Motor neuron (in vitro differentiated cells): Measurements from ENCODE around the gene FKBP9. TPM values are rescaled to one million over a fixed set of nuclear protein-coding genes. Genes with fewer than 3 reads are reported as not detected.
"Not testable (repeated sequence)": the region's sequence is repeated elsewhere in the genome, so short reads cannot be mapped to it uniquely, and the experiment has no call there.

Experiments
- ATAC-seq, 8 experiments: fragments of 200-7000 bp; cut with Tn5 transposase; replicated peaks in 6 of 8; 2 replicates each; pipeline ENCODE4 v1.8.0; 2021; ENCODE audit warnings: mild to moderate bottlenecking in 8 of 8, moderate library complexity in 8 of 8
- H3K27ac ChIP-seq, 2 donors: fragments of 250-450 bp; sonication (Bioruptor Pico); 2 replicates each; pipeline ENCODE4 v1.9.0; 2021; ENCODE audit warnings: antibody characterized with exemption in 2 of 2, mild to moderate bottlenecking in 2 of 2, moderate library complexity in 1 of 2
- H3K4me1 ChIP-seq, 2 donors: fragments of 250-450 bp; sonication (Bioruptor Pico); replicated peaks in 1 of 2; 2 replicates each; pipeline ENCODE4 v1.6.1; 2021; ENCODE audit warnings: antibody characterized with exemption in 2 of 2, mild to moderate bottlenecking in 2 of 2, moderate library complexity in 1 of 2
- H3K4me3 ChIP-seq, 5 donors: fragments of 250-450 bp; sonication (Bioruptor Pico); 2 replicates each; pipeline ENCODE4 v1.9.0; 2021; ENCODE audit warnings: antibody characterized with exemption in 5 of 5, mild to moderate bottlenecking in 5 of 5, moderate library complexity in 4 of 5
- WGBS, 10 experiments: fragments of 450-650 bp; shearing (Covaris generic); methylation state at CpG; one replicate each; pipeline ENCODE4 v1.0.0; 2022; 5-methylcytosine and 5-hydroxymethylcytosine counted together
- in situ Hi-C, 9 experiments: fragments of 400-800 bp; cut with MboI; loops; one replicate each; pipeline ENCODE4 v1.15.0; 2021; ENCODE audit warnings: low sequenced_read_pairs in 9 of 9, low pct_unique_long_range_greater_than_20kb in 2 of 9; ENCODE audit not compliant: unreplicated experiment in 9 of 9
- total RNA-seq, 8 experiments: library from RNA; unstranded; fragments of 300-600 nt; gene quantifications; 2 replicates each; pipeline versions ENCODE4 v1.2.3 to v1.2.4, GENCODE V29; 2022

FKBP9 gene
- total RNA-seq = 100 to 1,000 TPM in 1 of 8 experiments, 10 to 100 TPM in 7; 28.9 to 100 (median 40.4) TPM

- WGBS, 10 experiments = 0 to 10% (median 3%) methylated on average over 1 to 18 of the region's 91 CpGs; no CpG with 5 or more reads in 5 of the 10 experiments
- in situ Hi-C loops = no loop called here
- Histone ChIP-seq H3K4me3 (peak within 1 kb of the TSS; percentile 47 to 85 (median 57)), H3K27ac (peak within 1 kb of the TSS; percentile 53 to 70), H3K4me1 (peaks cover 6 to 7% of the 10 kb centered on the region in 2 donors)
- ATAC-seq = peak; percentile 86 to 92 (median 89)
These were observed at the start of gene FKBP9 for GRCh38 chr7:32957326-32958045. TSS of gene FKBP9 (plus strand) at chr7:32957440. CDS start at chr7:32957574, 134 bp downstream.

- in situ Hi-C loops = no loop called here
- peaks cover 0 to under 1% of the 10 kb centered on the region in 2 donors for H3K4me1 ChIP-seq
- ATAC-seq = no peak
- 20 to 89% (median 83%) methylated on average over 1 of the region's 1 CpG; no CpG with 5 or more reads in 4 of the 10 experiments for WGBS, 10 experiments
- H3K4me3 ChIP-seq = no peak overlapping the region
- no peak overlapping the region for H3K27ac ChIP-seq
These were observed 47.0 kb upstream of the FKBP9 start for GRCh38 chr7:32910195-32910594.

- Histone ChIP-seq H3K4me3 (no peak overlapping the region), H3K27ac (no peak overlapping the region), H3K4me1 (no peaks in the 10 kb centered on the region)
- peak in 3 of 8 experiments; percentile 53 to 75 (median 61) for ATAC-seq
- 80 to 100% (median 100%) methylated on average over 1 of the region's 1 CpG; no CpG with 5 or more reads in 7 of the 10 experiments for WGBS, 10 experiments
- in situ Hi-C loops = no loop called here
These were observed 43.1 kb upstream of the FKBP9 start for GRCh38 chr7:32914184-32914583.

- in situ Hi-C loops = no loop called here
- 88 to 100% (median 96%) methylated on average over 2 to 5 of the region's 5 CpGs; no CpG with 5 or more reads in 4 of the 10 experiments for WGBS, 10 experiments
These were observed 42.2 kb upstream of the FKBP9 start for GRCh38 chr7:32915041-32915536.

GRCh38 chr7:32916006-32916405 lies 41.2 kb upstream of the FKBP9 start:
- in situ Hi-C loops = no loop called here
- 75 to 92% (median 81%) methylated on average over 1 to 3 of the region's 3 CpGs; no CpG with 5 or more reads in 4 of the 10 experiments for WGBS, 10 experiments
- no peak for ATAC-seq
- Histone ChIP-seq H3K27ac (no peak overlapping the region), H3K4me1 (no peaks in the 10 kb centered on the region), H3K4me3 (no peak overlapping the region)

More at GRCh38 chr7:32915041-32915536, 42.2 kb upstream of the FKBP9 start:
- Histone ChIP-seq H3K27ac (no peak overlapping the region), H3K4me3 (no peak overlapping the region), H3K4me1 (no peaks in the 10 kb centered on the region)
- no peak for ATAC-seq

GRCh38 chr7:32916994-32917393 lies 40.2 kb upstream of the FKBP9 start:
- 89 to 100% (median 90%) methylated on average over 1 to 3 of the region's 7 CpGs; no CpG with 5 or more reads in 6 of the 10 experiments for WGBS, 10 experiments
- ATAC-seq, in situ Hi-C loops: not testable (repeated sequence)

GRCh38 chr7:32921896-32922295 lies 35.3 kb upstream of the FKBP9 start:
- Histone ChIP-seq H3K4me3 (no peak overlapping the region), H3K4me1 (peaks cover 0 to 5% of the 10 kb centered on the region in 2 donors), H3K27ac (no peak overlapping the region)
- in situ Hi-C loops = no loop called here
- 20 to 100% (median 60%) methylated on average over 1 to 2 of the region's 2 CpGs; no CpG with 5 or more reads in 2 of the 10 experiments for WGBS, 10 experiments
- ATAC-seq = peak in 2 of 8 experiments; percentile 47 to 59

More at GRCh38 chr7:32916994-32917393, 40.2 kb upstream of the FKBP9 start:
- not testable (repeated sequence) for H3K4me3 ChIP-seq, H3K4me1 ChIP-seq, H3K27ac ChIP-seq

GRCh38 chr7:32928785-32929298 lies 28.4 kb upstream of the FKBP9 start:
- 22 to 100% (median 83%) methylated on average over 1 to 2 of the region's 2 CpGs; no CpG with 5 or more reads in 1 of the 10 experiments for WGBS, 10 experiments
- H3K4me1 ChIP-seq = peaks cover 0 to 9% of the 10 kb centered on the region in 2 donors
- H3K27ac ChIP-seq = no peak overlapping the region
- in situ Hi-C loops = no loop called here
- no peak overlapping the region for H3K4me3 ChIP-seq
- ATAC-seq = peak in 2 of 8 experiments; percentile 62 to 77

GRCh38 chr7:32929430-32930143 lies 27.7 kb upstream of the FKBP9 start:
- H3K27ac ChIP-seq = peak overlapping the region; percentile 56 to 62
- H3K4me3 ChIP-seq = no peak overlapping the region
- ATAC-seq = peak in 3 of 8 experiments; percentile 17 to 60 (median 58)
- peaks cover 0 to 9% of the 10 kb centered on the region in 2 donors for H3K4me1 ChIP-seq
- WGBS, 10 experiments = 67 to 100% (median 93%) methylated on average over 1 to 5 of the region's 13 CpGs; no CpG with 5 or more reads in 3 of the 10 experiments
- in situ Hi-C loops = no loop called here

- no peak overlapping the region for H3K27ac ChIP-seq
- peaks cover 0 to 9% of the 10 kb centered on the region in 2 donors for H3K4me1 ChIP-seq
- 83 to 100% methylated on average over 2 to 3 of the region's 7 CpGs; no CpG with 5 or more reads in 8 of the 10 experiments for WGBS, 10 experiments
- no peak for ATAC-seq
- in situ Hi-C loops = no loop called here
- no peak overlapping the region for H3K4me3 ChIP-seq
These were observed 26.9 kb upstream of the FKBP9 start for GRCh38 chr7:32930378-32930777.

GRCh38 chr7:32935558-32935957 lies 21.7 kb upstream of the FKBP9 start:
- ATAC-seq = no peak
- no peak overlapping the region for H3K4me3 ChIP-seq
- 83 to 100% (median 100%) methylated on average over 1 of the region's 1 CpG; no CpG with 5 or more reads in 3 of the 10 experiments for WGBS, 10 experiments
- no peak overlapping the region for H3K27ac ChIP-seq
- H3K4me1 ChIP-seq = peaks cover 9 to 14% of the 10 kb centered on the region in 2 donors
- in situ Hi-C loops = no loop called here

GRCh38 chr7:32936689-32937088 lies 20.6 kb upstream of the FKBP9 start:
- H3K4me1 ChIP-seq = peaks cover 9 to 20% of the 10 kb centered on the region in 2 donors
- ATAC-seq = peak in 3 of 8 experiments; percentile 52 to 76 (median 53)
- WGBS, 10 experiments = 40 to 100% (median 100%) methylated on average over 1 to 3 of the region's 3 CpGs; no CpG with 5 or more reads in 2 of the 10 experiments
- no peak overlapping the region for H3K4me3 ChIP-seq
- no peak overlapping the region for H3K27ac ChIP-seq
- in situ Hi-C loops = no loop called here
